ENCODE results near the gene YIPF5. TPM values are rescaled to one million over a fixed set of nuclear protein-coding genes. Genes with fewer than 3 reads are reported as not detected.

The YIPF5 gene
- polyA plus RNA-seq, 1 donor (not counting 4 experiments of a cell fraction or from before 2014, with no cell fraction given): 83.9 TPM

DNA sequence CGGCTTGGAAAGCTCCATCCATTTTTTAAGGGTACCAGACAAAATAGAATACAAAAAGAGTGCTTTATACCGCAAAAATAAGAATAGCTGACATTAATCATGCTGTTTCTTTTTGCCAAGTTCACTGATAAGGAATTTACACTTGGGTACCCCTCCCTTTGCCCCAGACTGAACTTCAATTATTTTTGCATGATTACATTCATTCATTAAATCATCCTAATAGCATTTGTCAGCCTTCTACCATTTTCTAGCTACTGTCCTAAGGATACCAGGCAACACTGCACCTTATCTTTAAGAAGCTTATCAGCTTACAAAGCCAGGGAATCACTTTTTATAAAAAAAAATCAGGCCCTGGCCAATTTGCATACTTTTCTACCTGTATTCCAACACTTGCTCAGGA lies 48.4 kb downstream of the YIPF5 start:
- Histone ChIP-seq H3K27me3 (ENCODE audit: control insufficient read depth, extremely low read depth, insufficient read depth, low read length) (no peaks in the 10 kb centered on the region), H3K4me1 (ENCODE audit: control insufficient read depth, extremely low read depth, insufficient read depth, low read length) (peaks cover 14% of the 10 kb centered on the region), H3K36me3 (ENCODE audit: control insufficient read depth in 2 of 2, extremely low read depth in 1 of 2, insufficient read depth in 2 of 2, low read length in 2 of 2) (no peaks in the 10 kb centered on the region), H3K9me1 (ENCODE audit: control insufficient read depth, extremely low read depth, insufficient read depth, low read length) (no peaks in the 10 kb centered on the region), H2AFZ (ENCODE audit: control insufficient read depth, low read length) (peak overlapping the region; percentile 52), H3K9me3 (ENCODE audit: control insufficient read depth, low read depth, low read length) (no peaks in the 10 kb centered on the region), H4K20me1 (ENCODE audit: control insufficient read depth, extremely low read depth, insufficient read depth, low read length) (no peaks in the 10 kb centered on the region), H3K4me2 (ENCODE audit: control insufficient read depth, extremely low read depth, insufficient read depth, low read depth, low read length) (peak overlapping the region; percentile 35), H3K9ac (ENCODE audit: control insufficient read depth, extremely low read depth, insufficient read depth, low read length) (no peak overlapping the region), H3K27ac (ENCODE audit: control insufficient read depth, insufficient read depth, low read length) (no peak overlapping the region), H3K79me2 (ENCODE audit: control insufficient read depth, insufficient read depth, low read length) (no peaks in the 10 kb centered on the region), H3K4me3 (ENCODE audit: control insufficient read depth in 2 of 3, extremely low read depth in 1 of 3, insufficient read depth in 2 of 3, low read depth in 1 of 3, low read length in 3 of 3) (no peak overlapping the region)
- TF ChIP-seq EZH2 (IDR thresholded peaks at IDR 0.05; ENCODE audit: low read length): no peak
- TF ChIP-seq, protein P1, sequence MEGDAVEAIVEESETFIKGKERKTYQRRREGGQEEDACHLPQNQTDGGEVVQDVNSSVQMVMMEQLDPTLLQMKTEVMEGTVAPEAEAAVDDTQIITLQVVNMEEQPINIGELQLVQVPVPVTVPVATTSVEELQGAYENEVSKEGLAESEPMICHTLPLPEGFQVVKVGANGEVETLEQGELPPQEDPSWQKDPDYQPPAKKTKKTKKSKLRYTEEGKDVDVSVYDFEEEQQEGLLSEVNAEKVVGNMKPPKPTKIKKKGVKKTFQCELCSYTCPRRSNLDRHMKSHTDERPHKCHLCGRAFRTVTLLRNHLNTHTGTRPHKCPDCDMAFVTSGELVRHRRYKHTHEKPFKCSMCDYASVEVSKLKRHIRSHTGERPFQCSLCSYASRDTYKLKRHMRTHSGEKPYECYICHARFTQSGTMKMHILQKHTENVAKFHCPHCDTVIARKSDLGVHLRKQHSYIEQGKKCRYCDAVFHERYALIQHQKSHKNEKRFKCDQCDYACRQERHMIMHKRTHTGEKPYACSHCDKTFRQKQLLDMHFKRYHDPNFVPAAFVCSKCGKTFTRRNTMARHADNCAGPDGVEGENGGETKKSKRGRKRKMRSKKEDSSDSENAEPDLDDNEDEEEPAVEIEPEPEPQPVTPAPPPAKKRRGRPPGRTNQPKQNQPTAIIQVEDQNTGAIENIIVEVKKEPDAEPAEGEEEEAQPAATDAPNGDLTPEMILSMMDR (optimal IDR thresholded peaks at IDR 0.05 in 1 of 3, IDR thresholded peaks at IDR 0.05 in 1 of 3, conservative IDR thresholded peaks at IDR 0.05 in 1 of 3; ENCODE audit: extremely low read depth in 1 of 3, insufficient read depth in 2 of 3, low read length in 3 of 3): no peak
- no peak for FAIRE-seq
- dilution Hi-C loops (cut with MboI; ENCODE audit: extremely low pct_ligation_motif_present, low sequenced_read_pairs): no loop called here
- no peak for DNase-seq (ENCODE audit: low read depth, low spot score)

DNA sequence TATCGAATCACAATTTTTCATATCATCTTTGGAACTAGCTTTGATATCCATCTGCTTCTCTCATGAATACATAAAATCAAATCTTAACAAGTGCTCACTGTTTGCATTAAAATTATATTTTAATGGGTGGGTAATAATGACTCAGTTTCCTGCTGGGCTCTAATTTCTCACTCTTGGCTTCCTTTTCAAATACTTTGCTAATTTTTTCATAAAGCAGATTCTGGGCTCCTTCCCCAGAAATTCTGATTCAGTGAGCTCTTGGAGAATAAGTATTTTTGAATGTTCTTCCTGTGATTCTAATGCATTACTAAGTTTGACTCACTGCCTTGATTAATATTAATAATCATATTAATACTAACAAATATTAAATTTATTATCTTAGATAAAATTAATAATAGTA lies 48.9 kb downstream of the YIPF5 start:
- Histone ChIP-seq H3K79me2 (ENCODE audit: control insufficient read depth, insufficient read depth, low read length) (no peaks in the 10 kb centered on the region), H3K9me3 (ENCODE audit: control insufficient read depth, low read depth, low read length) (no peaks in the 10 kb centered on the region), H3K36me3 (ENCODE audit: control insufficient read depth in 2 of 2, extremely low read depth in 1 of 2, insufficient read depth in 2 of 2, low read length in 2 of 2) (no peaks in the 10 kb centered on the region), H3K4me1 (ENCODE audit: control insufficient read depth, extremely low read depth, insufficient read depth, low read length) (peaks cover 14% of the 10 kb centered on the region), H3K9me1 (ENCODE audit: control insufficient read depth, extremely low read depth, insufficient read depth, low read length) (no peaks in the 10 kb centered on the region), H3K4me3 (ENCODE audit: control insufficient read depth in 2 of 3, extremely low read depth in 1 of 3, insufficient read depth in 2 of 3, low read depth in 1 of 3, low read length in 3 of 3) (no peak overlapping the region), H4K20me1 (ENCODE audit: control insufficient read depth, extremely low read depth, insufficient read depth, low read length) (no peaks in the 10 kb centered on the region), H3K9ac (ENCODE audit: control insufficient read depth, extremely low read depth, insufficient read depth, low read length) (no peak overlapping the region), H3K4me2 (ENCODE audit: control insufficient read depth, extremely low read depth, insufficient read depth, low read depth, low read length) (peak overlapping the region; percentile 4), H3K27me3 (ENCODE audit: control insufficient read depth, extremely low read depth, insufficient read depth, low read length) (no peaks in the 10 kb centered on the region), H3K27ac (ENCODE audit: control insufficient read depth, insufficient read depth, low read length) (no peak overlapping the region), H2AFZ (ENCODE audit: control insufficient read depth, low read length) (no peak overlapping the region)
- DNase-seq (ENCODE audit: low read depth, low spot score): no peak
- FAIRE-seq: no peak
- no peak for TF ChIP-seq EZH2 (IDR thresholded peaks at IDR 0.05; ENCODE audit: low read length)
- TF ChIP-seq, protein P1 (optimal IDR thresholded peaks at IDR 0.05 in 1 of 3, IDR thresholded peaks at IDR 0.05 in 1 of 3, conservative IDR thresholded peaks at IDR 0.05 in 1 of 3; ENCODE audit: extremely low read depth in 1 of 3, insufficient read depth in 2 of 3, low read length in 3 of 3): no peak
- dilution Hi-C loops (cut with MboI; ENCODE audit: extremely low pct_ligation_motif_present, low sequenced_read_pairs): no loop called here

Data from keratinocyte (primary cell).